Measurements from ENCODE around the gene IL19.

GRCh38 chr1:206776229-206776628, 5.7 kb downstream of the IL19 start:
- TF ChIP-seq FOXM1 (IDR thresholded peaks at IDR 0.05; ENCODE audit: low read depth) (no peak), FOXM1 (CRISPR knock-in tag; IDR thresholded peaks at IDR 0.05; ENCODE audit: low read depth) (no peak), PURB (CRISPR knock-in tag; IDR thresholded peaks at IDR 0.05; ENCODE audit: low read depth) (no peak), ZHX1 (conservative IDR thresholded peaks at IDR 0.05; ENCODE audit: low read length) (no peak), E2F6 (IDR thresholded peaks at IDR 0.05; ENCODE audit: borderline replicate concordance in 1 of 2, extremely low read depth in 1 of 2, insufficient read depth in 1 of 2, insufficient read length in 1 of 2, low read depth in 1 of 2, low read length in 1 of 2, poor library complexity in 1 of 2, severe bottlenecking in 1 of 2) (no peak), GTF2E2 (tag; IDR thresholded peaks at IDR 0.05) (no peak), BRCA1 (IDR thresholded peaks at IDR 0.05) (no peak), BRCA1 (CRISPR knock-in tag; IDR thresholded peaks at IDR 0.05) (no peak), CEBPZ (IDR thresholded peaks at IDR 0.05; ENCODE audit: borderline replicate concordance, low read depth, low read length) (no peak), ELF1 (tag; IDR thresholded peaks at IDR 0.05) (no peak), CTCF (IDR thresholded peaks at IDR 0.05 in 2 of 3, conservative IDR thresholded peaks at IDR 0.05 in 1 of 3; ENCODE audit: insufficient read depth in 2 of 3, low read depth in 1 of 3, low read length in 3 of 3) (no peak), ATF6 (CRISPR knock-in tag; IDR thresholded peaks at IDR 0.05) (no peak), CEBPB (tag; IDR thresholded peaks at IDR 0.05) (no peak), HINFP (tag; conservative IDR thresholded peaks at IDR 0.05; ENCODE audit: low read depth) (no peak), ZNF609 (CRISPR knock-in tag; IDR thresholded peaks at IDR 0.05; ENCODE audit: borderline replicate concordance) (no peak)

All from K562 (cell line).